Activated T-helper 1 cell treated with anti-CD3 and anti-CD28 coated beads, Interleukin-2, amount 50 U/mL, for 16 hours (primary cell): ENCODE measurements around the gene ADAMTS15.

Experiments
- DNase-seq, 2 donors: peaks; one replicate each; pipeline ENCODE4 v3.0.0-alpha.2; 2020; ENCODE audit warnings: low read depth in 1 of 2, low spot score in 1 of 2

The ADAMTS15 gene

GRCh38 chr11:130476922-130477491, 28.6 kb downstream of the ADAMTS15 start:
- no peak for DNase-seq

- DNase-seq, result no peak
These were observed 29.2 kb downstream of the ADAMTS15 start for GRCh38 chr11:130477586-130478203.

- DNase-seq, result no peak
These were observed 29.8 kb downstream of the ADAMTS15 start for GRCh38 chr11:130478204-130478701.

- DNase-seq, result no peak
These were observed 30.4 kb downstream of the ADAMTS15 start for GRCh38 chr11:130478881-130479280.

- DNase-seq, result no peak
These were observed 31.7 kb downstream of the ADAMTS15 start for GRCh38 chr11:130480186-130480585.

GRCh38 chr11:130480711-130481140, 32.3 kb downstream of the ADAMTS15 start:
- no peak for DNase-seq

GRCh38 chr11:130483124-130483523, 34.7 kb downstream of the ADAMTS15 start:
- no peak for DNase-seq

GRCh38 chr11:130485983-130486382, 37.5 kb downstream of the ADAMTS15 start:
- DNase-seq, result no peak

GRCh38 chr11:130486391-130486836, 38.0 kb downstream of the ADAMTS15 start:
- no peak for DNase-seq

GRCh38 chr11:130486987-130487923, 38.8 kb downstream of the ADAMTS15 start:
- no peak for DNase-seq

GRCh38 chr11:130487924-130488815, 39.7 kb downstream of the ADAMTS15 start:
- no peak for DNase-seq

GRCh38 chr11:130488848-130489584, 40.6 kb downstream of the ADAMTS15 start:
- no peak for DNase-seq

GRCh38 chr11:130489716-130490115, 41.3 kb downstream of the ADAMTS15 start:
- no peak for DNase-seq

- no peak for DNase-seq
These were observed 42.4 kb downstream of the ADAMTS15 start for GRCh38 chr11:130490682-130491449.

GRCh38 chr11:130498181-130498580, 49.7 kb downstream of the ADAMTS15 start:
- no peak for DNase-seq

GRCh38 chr11:130499828-130500227, 51.4 kb downstream of the ADAMTS15 start:
- DNase-seq, result no peak

- DNase-seq, result no peak
These were observed 55.9 kb downstream of the ADAMTS15 start for GRCh38 chr11:130504317-130504716.

GRCh38 chr11:130508913-130509312, 60.5 kb downstream of the ADAMTS15 start:
- DNase-seq, result no peak

GRCh38 chr11:130509942-130510341, 61.5 kb downstream of the ADAMTS15 start:
- no peak for DNase-seq
